Stimulated activated CD8-positive, alpha-beta memory T cell treated with anti-CD3 and anti-CD28 coated beads, Interleukin-12 subunit alpha, Interleukin-12 subunit beta, amount 100 ng/mL, for 24 hours (primary cell): ENCODE data around the gene P4HTM.
"Not testable (repeated sequence)": the region's sequence is repeated elsewhere in the genome, so short reads cannot be mapped to it uniquely, and the experiment has no call there.

Experiments
- DNase-seq: peaks from one replicate; pipeline ENCODE4 v3.0.0-alpha.2; 2020; ENCODE audit errors: extremely low read depth

P4HTM gene

GRCh38 chr3:49007771-49008528 lies 17.9 kb downstream of the P4HTM start:
- DNase-seq, result peak; percentile 69

GRCh38 chr3:49008627-49009026 lies 18.6 kb downstream of the P4HTM start:
- DNase-seq, result not testable (repeated sequence)

GRCh38 chr3:49009396-49009795 lies 19.4 kb downstream of the P4HTM start:
- DNase-seq, result no peak

- no peak for DNase-seq
Observed at GRCh38 chr3:49012441-49013017, 22.5 kb downstream of the P4HTM start.

- no peak for DNase-seq
Observed at GRCh38 chr3:49013113-49013737, 23.2 kb downstream of the P4HTM start.

GRCh38 chr3:49013738-49014660 lies 24.0 kb downstream of the P4HTM start:
- no peak for DNase-seq

GRCh38 chr3:49015072-49015471 lies 25.0 kb downstream of the P4HTM start:
- no peak for DNase-seq

GRCh38 chr3:49015765-49016164 lies 25.7 kb downstream of the P4HTM start:
- no peak for DNase-seq

- DNase-seq, result no peak
Observed at GRCh38 chr3:49016414-49017228, 26.6 kb downstream of the P4HTM start.

- no peak for DNase-seq
Observed at GRCh38 chr3:49017229-49017970, 27.4 kb downstream of the P4HTM start.

GRCh38 chr3:49017971-49018706 lies 28.1 kb downstream of the P4HTM start, which contains the start of gene DALRD3:
Gene DALRD3 (minus strand): TSS chr3:49018580. CDS start chr3:49018564, 16 bp downstream.
- no peak for DNase-seq

GRCh38 chr3:49018707-49019006 lies 28.6 kb downstream of the P4HTM start:
- DNase-seq, result no peak

GRCh38 chr3:49019941-49020329 lies 29.9 kb downstream of the P4HTM start:
- DNase-seq, result no peak

GRCh38 chr3:49020330-49021212 lies 30.5 kb downstream of the P4HTM start:
- no peak for DNase-seq

- peak; percentile 97 for DNase-seq
Observed at GRCh38 chr3:49021213-49021812, 31.3 kb downstream of the P4HTM start.

GRCh38 chr3:49021813-49022687 lies 32.0 kb downstream of the P4HTM start, which contains the start of gene NDUFAF3:
Gene NDUFAF3 (plus strand): TSS chr3:49022121. CDS start chr3:49022145, 24 bp downstream.
- DNase-seq, result peak; percentile 72

GRCh38 chr3:49022688-49023171 lies 32.7 kb downstream of the P4HTM start:
- DNase-seq, result no peak
